ENCODE results near the gene IQGAP2. TPM values are rescaled to one million over a fixed set of nuclear protein-coding genes. Genes with fewer than 3 reads are reported as not detected.

The IQGAP2 gene
- total and polyA plus RNA-seq, 2 of the 8 experiments (the other 6 are each of a cell fraction or from before 2014, with no cell fraction given), result 19.7 to 66.0 TPM

Small RNA genes within 50 kb of the gene (small RNA-seq; reads per million reads assigned to genes)
- gene RF02154 (ENCODE audit: insufficient read depth) (not detected), gene RF02155 (ENCODE audit: insufficient read depth) (not detected)

Other genes starting within 250 kb of the IQGAP2 start
- gene F2RL2, start 220.1 kb downstream of the IQGAP2 start, total RNA-seq (2021; fragmentation: NEBNext Ultra II Directional; extraction: Animal tissue kit (Norgen Biotek cat#: 25700)), result 0.07 and 0.10 TPM in 2 replicates
- 0.03 and 0.13 TPM in 2 replicates for gene F2RL2, start 220.1 kb downstream of the IQGAP2 start, polyA plus RNA-seq (2011; rRNA removed)

All from H1 (cell line).